LHCN-M2 (cell line): ENCODE measurements around the gene MLIP. TPM values are rescaled to one million over a fixed set of nuclear protein-coding genes. Genes with fewer than 3 reads are reported as not detected.

ENCODE experiments used
- DNase-seq: peaks from one replicate; pipeline ENCODE4 v3.0.0-alpha.2; 2012; ENCODE audit warnings: low read depth
- total RNA-seq: library from RNA; depleted of rRNA; stranded (reverse); fragments of >200 nt; gene quantifications from 2 replicates; pipeline ENCODE4 v1.2.3, GENCODE V29; 2014

The MLIP gene
- total RNA-seq, 1 experiment from 2014 or later: 4.3 TPM

GRCh38 chr6:54097753-54098152 is 13.5 kb upstream of the MLIP start:
- no peak for DNase-seq

DNA sequence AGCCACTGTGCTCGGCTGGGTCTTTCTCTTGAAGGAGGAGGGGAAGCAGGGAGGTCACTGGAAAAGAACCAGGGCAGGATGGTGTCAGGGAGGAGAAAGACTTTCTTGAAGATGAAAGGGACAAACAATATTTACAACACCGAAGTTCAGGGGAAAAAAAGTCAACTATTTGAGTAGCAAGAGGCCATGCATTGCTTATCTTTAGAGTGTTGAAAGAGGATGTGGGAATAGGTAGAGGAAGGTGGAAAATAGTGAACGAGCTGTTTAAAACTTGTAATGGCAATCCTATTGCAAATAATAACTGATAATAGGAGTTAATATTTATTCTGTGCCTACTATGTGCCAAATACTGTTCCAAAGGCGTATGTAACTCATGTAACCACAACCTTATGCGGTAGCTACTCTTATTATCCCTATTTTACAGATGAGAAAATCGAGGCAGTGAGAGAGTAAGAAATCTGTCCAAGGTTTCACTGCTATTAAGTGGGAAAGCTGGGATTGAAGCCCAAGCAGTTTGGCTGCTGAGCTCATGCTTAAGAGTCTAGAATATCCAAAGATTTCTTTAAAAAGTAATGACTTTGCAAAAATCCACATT is 12.7 kb upstream of the MLIP start:
- no peak for DNase-seq

DNA sequence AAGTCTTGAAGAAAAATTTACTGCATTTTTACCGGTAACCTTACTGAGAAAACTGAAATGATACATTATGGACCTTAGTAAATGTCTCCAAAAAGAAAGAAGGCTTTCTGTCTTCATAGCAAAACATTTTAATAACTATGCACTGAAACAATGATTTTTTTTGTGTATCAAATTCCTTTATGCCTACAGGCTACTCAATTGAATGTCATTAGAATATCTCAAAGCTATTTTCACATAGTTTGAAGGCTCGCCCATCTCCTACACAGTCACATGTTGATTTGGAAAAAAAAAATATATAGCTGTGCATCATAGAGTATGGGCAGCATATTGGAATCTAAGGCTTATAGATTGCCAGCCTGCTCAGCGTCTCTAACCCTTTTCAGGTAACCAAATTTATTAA is 12.0 kb upstream of the MLIP start:
- no peak for DNase-seq

DNA sequence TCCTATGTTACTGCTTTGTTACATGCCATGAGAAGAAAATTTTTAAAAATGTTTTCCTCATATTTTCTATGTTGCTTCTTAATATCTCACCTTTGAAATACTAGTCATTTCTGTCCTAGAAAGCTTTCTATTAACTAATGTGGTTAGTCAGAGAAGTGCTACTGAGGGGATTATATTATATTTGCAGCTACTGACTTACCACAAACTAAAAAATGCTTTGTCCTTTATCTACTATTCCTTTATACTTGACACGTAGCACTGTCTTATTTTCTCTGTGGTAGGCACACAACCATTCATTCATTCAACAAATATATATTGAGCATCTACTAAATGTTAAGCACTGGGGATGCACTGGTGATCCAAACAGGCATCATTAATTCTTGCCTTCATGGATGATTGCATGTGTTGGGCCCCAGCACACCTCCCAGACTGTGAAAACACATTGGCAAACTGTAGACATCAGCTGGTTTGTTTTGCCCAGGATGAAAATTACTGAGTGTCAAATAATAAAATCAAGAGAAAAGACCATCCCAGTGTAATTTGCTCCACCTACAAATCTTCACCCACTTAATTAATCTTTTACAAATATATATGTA is 10.7 kb upstream of the MLIP start:
- no peak for DNase-seq

- DNase-seq: no peak
These were observed 9.0 kb upstream of the MLIP start for GRCh38 chr6:54102238-54102637.

- DNase-seq: no peak
These were observed 7.7 kb upstream of the MLIP start for GRCh38 chr6:54103497-54103896.

DNA sequence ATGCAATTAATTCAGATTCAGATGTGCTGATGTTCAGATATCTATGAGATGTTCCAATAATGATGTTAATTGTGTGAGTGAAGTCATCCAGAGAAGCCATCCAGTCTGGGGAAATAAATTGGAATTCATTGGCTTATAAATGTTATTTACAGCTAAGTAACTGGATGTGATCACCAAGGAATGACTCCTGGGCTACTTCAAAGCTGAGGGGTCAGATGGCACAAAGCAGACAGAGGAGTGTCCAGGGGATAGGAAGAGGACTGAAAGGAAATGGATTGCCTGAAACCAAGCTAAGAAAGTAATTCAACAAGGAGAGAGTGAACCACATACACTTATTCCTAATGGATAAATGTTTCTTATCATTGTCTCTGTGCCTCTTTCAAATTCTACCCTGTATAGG is 4.5 kb upstream of the MLIP start:
- no peak for DNase-seq

GRCh38 chr6:54107470-54108090 is 3.7 kb upstream of the MLIP start:
- DNase-seq: no peak

GRCh38 chr6:54108271-54108670 is 3.0 kb upstream of the MLIP start:
- DNase-seq: no peak

DNA sequence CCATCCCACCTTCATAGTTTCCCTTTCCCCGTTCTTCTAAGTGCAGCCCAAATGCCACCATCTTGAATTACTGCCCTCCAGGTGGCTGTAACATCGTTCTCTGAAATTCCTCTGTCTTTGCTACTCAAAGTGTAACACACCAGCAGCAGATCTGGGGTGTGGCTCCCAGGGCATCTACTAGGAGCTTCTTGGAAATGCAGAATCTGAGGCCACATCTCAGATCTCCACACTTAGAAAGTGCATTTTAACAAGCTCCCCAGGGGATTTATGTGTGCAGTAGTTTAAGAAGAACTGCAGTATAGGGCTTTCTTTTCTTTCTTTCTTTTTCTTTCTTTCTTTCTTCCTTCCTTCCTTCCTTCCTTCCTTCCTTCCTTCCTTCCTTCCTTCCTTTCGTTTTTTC is 1.7 kb upstream of the MLIP start:
- DNase-seq: no peak

DNA sequence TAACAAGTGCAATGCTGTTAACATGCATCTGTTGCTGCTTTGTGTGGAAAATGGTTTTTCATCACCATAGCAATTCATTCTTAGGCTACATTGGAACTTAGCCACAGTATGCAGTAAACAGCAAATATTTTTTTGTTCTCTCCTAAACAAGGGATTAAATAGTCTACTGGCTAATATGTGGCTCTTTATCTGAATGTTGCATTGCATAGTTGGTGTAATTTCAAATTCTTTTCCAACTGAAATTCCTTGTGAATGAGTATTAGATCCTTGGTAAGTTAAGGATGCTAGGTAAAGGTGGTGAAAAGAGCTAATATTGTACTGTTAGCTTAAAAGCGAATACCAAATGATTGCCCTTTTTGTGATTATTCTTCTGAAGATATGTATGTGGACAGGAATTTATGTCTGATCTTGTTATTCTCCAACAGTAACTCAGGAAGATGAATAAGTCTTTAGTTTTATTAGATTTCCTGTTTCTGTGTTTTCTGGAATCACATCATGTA is 958 bp downstream of the MLIP start:
- peak; percentile 12 for DNase-seq

- no peak for DNase-seq
These were observed 3.7 kb downstream of the MLIP start for GRCh38 chr6:54114991-54115390.

GRCh38 chr6:54115966-54116365 is 4.7 kb downstream of the MLIP start:
- DNase-seq: no peak

DNA sequence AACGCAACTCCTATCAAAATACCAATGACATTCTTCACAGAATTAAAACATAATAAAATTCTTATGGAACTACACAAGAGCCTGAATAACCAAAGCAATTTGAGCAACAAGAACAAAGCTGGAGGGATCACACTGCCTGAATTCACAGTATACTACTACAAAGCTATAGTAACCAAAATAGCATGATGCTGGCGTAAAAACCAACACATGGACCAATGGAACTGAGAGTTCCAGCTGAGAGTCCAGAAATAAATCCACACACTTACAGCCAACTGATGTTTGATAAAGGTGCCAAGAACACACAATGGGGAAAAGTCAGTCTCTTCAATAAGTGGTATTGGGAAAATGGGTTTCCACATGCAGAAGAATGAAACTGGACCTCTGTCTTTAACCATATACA is 6.9 kb downstream of the MLIP start:
- no peak for DNase-seq

DNA sequence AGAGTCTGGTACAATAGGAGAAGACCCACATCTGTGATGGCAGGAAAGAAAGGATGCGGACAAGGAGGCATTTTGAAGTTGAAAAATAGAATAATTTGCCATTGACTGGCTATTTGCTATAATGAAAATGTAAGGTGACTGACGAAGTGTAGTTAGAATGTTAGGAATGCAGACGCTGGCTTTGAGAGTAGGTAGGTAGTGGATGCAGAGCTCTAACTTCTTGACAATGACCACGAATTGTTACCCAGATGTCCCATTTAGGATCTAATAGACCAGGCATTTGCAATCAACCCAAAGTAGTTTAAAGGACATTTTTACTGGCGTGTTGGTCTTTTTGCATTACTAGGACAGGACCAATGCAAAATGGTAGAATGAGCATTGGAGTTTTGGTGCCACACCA is 14.2 kb downstream of the MLIP start:
- DNase-seq: no peak

DNA sequence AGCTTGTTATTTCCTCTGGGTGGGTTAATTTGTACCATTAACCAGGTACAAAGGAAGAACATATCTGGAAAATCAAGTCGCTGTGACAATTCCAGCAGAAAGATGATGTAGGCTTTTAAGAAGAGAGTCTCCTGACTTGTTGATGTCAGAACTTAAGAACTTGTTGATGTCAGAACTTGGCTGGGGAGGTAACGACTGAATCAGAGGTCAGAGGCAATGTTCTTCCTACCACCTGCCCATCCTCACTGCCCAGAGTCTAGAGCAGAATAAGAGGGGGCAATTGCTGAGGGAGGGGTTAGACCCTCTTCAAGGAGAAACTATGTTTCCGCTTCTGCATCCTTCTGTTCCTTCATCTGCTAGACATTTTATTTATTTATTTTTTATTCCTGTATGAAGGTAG is 18.9 kb downstream of the MLIP start:
- DNase-seq: no peak

DNA sequence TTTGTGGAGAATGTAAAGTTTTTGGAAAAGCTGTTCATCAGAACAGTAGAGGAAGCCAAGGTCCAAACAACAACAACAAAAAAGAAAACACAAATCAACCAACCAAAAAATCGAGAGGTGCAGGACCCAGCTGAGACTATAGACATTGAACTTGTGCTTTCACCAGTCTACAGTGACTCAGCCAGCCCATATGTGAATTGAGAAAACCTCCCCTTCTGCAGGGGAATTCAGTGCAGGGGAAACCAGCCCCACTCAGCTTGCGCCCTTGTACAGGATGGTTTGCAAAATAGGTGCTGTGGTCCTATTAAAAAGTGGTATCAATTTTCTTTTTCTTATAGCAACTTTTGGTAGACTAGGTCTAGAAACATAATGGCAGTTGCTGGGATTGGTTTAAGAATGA is 21.3 kb downstream of the MLIP start:
- DNase-seq: no peak

DNA sequence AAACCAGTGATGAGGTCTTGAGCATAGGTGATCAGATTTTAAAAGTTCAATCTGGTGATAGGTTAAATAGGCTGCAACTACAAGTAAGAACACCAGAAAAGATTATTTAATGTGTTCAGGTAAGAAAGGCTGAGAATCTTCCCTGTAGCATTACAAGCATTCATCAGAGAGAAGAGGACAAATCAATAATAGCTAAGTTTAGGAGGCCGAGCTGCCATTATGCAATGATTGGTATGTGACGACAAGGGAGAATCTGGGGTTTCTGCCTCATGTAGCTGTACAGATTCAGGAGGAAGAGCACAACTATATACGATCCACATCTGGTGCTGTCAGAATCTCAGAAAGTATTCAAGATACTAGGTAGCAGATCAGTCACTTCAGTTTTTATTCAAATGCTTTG is 21.9 kb downstream of the MLIP start:
- DNase-seq: no peak

DNA sequence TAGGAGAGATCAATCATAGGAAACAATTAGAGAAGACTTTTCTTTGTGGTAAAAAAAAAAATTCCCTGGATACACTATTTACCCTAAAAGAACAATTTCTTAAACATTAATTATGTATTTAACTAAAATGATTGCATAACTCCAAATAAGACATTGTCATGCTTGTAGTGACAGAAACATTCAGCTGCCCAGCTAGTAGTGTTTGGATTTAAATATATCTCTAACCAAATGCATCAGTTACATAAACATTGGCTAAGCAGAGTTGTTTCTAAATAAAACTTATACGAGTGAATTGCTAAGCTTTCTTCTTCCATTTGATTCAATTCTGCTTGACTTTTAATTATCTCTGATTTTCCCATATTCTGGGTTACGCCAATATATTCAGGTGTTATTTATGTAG is 23.7 kb downstream of the MLIP start:
- no peak for DNase-seq

- DNase-seq: peak; percentile 46
These were observed 24.6 kb downstream of the MLIP start for GRCh38 chr6:54135665-54136369.

GRCh38 chr6:54138795-54139194 is 27.6 kb downstream of the MLIP start:
- no peak for DNase-seq

GRCh38 chr6:54140811-54141210 is 29.6 kb downstream of the MLIP start:
- no peak for DNase-seq
